Measurements from ENCODE around the gene MRPS7.
"Not testable (repeated sequence)": the region's sequence is repeated elsewhere in the genome, so short reads cannot be mapped to it uniquely, and the experiment has no call there.

MRPS7 gene

DNA sequence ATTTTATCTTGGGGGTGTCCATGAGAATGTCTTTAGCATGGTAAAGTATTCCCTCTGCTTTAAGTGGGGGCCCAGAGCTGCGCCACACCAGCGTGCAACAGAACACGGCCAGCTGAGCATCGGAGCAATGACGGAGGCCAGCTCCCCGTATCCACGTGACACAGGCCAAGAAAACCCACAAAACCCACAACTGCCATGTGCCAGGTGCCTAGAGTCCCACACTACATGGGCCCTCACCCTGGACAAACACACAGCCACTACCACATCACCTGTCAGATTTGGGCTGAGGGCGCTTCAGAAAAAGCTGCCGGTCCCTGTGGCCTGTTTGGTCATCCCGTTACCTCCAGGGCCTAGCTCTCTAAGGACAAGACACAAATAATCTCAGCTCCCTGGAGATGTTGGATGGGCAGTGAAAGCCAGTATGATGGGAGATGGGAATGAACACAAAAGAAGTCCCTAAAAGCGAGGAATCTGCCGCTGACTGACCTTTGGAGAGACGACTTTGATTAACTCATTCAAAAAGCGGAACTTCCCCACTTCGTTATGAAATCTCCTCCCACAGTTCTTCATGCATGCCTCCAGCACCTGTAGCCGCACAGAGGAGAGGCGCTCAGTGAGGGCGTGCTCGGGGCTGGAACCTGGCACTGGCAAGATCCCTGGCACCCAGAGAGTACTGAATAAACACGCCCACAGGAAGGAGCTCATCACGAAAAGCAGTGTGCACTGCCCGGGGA is 17.4 kb upstream of the MRPS7 start:
- DNase-seq, result no peak

DNA sequence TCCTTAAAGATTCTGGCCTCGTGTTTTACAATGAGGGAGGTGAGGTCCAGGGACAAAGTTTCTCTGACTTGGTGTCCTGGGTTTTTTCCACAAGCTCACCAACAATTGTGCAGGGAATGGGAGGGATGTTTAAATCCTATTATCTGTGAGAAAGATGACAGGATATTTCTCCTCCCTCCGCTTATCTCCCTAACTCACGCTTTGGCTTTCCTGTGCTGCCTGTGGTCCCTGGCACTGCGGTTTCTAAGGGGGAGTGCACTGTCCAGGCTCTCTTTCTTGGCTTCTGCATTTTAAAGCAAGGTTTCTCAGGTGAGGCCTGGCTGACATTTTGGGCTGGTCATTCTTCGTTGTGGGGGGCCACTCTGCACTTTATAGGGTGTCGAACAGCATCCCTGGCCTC is 16.7 kb upstream of the MRPS7 start:
- no peak for DNase-seq

DNA sequence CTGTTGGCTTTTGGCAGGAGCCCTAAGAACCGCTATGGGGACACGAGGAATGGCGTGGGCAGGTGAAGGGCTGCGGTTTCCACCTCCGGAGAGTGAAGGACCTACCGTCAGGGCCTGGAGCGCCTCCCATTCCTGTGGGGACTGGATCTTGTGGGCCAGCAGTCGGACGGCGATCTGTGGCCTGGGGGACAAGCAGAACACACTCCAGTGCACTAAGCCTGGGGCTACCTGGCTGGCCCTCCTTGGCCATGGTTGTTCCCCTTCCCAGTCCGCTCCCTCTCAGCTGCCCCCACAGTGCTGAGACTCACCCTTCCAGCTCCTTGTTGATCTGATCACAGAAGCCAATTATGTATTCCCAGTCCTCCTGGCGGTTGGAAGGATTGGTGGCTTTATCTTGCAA is 15.3 kb upstream of the MRPS7 start:
- DNase-seq, result no peak

DNA sequence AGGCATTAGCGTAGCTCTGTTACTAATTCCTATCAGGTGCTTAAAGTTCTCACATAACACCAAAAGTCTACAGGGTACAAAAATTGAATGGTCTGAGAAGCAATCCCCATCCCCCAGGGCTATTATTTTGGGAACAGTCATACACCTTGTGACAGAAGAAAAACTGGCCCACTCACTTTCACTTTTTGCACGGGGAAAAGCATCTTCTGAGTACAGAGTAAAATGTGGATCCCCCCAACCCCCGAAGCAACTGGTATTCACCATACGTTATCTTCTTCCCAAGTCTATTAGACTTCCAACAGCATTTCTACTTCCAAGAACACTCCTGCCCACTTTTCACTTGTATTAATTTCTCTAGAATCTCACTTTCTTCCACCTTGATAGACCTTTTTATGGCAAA is 12.1 kb upstream of the MRPS7 start:
- no peak for DNase-seq

DNA sequence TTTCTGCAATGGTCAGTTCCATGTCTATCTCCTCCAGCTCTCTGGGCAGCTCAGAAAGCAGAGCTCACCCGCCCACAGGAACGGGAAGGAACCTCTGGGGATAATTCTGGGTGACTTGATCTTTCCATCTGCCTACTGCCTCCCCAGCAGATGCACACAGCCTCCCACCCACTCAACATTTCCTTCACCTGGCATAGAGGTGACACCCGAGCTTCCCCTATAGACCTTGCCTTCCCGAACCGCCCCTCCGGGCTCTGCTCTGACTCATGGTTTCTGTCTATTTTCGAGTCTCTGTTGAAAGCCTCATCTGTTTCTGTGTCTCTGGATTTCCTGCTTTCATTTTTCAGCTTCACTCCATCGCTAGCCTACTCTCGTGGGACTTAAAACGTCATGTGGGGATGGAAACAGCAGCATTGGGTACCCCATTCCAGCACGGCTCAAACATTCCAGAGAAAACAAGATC is 11.6 kb upstream of the MRPS7 start:
- DNase-seq, result no peak

DNA sequence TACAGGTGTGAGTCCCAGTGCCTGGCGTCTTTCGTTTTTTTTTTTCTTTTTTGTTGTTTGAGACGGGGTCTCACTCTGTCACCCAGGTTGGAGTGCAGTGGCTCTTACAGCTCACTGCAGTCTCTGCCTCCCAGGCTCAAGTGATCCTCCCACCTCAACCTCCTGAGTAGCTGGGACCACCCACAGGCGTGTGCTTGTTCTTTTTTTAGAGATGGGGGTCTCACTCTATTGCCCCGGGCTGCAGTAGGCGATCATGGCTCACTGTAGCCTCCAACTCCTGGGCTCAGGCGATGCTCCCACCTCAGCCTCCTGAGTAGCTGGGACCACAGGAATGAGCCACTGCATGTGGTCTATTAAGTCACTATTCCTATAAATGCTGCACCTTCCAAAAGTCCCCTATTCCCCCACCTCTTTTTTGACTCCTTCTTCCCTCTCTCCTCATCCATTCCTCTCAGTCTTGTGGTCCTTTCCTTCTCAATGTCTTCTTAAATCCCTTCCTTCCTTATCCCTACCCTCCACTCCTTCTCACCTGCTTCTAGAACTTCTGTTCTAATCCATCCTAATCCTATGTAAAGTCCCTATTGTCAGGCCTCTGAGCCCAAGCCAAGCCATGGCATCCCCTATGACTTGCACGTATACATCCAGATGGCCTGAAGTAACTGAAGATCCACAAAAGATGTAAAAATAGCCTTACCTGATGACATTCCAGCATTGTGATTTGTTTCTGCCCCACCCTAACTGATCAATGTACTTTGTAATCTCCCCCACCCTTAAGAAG is 9.5 kb upstream of the MRPS7 start:
- DNase-seq, result no peak

DNA sequence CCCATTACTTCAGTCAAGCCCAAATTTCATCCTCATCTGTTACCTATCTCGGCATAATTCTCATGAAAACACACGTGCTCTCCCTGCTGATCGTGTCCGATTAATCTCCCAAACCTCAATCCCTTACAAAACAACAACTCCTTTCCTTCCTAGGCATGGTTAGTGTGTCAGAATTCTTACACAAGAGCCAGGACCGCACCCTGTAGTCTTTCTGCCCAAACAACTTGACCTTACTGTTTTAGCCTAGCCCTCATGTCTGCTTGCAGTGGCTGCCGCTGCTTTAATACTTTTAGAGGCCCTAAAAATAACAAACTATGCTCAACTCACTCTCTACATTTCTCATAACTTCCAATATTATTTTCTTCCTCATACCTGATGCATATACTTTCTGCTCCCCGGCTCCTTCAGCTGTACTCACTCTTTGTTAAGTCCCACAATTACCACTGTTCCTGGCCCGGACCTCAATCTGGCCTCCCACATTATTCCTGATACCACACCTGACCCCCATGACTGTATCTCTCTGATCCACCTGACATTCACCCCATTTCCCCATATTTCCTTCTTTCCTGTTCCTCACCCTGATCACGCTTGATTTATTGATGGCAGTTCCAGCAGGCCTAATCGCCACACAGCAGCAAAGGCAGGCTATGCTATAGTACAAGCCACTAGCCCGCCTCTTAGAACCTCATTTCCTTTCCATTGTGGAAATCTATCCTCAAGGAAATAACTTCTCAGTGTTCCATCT is 5.6 kb upstream of the MRPS7 start:
- not testable (repeated sequence) for DNase-seq

DNA sequence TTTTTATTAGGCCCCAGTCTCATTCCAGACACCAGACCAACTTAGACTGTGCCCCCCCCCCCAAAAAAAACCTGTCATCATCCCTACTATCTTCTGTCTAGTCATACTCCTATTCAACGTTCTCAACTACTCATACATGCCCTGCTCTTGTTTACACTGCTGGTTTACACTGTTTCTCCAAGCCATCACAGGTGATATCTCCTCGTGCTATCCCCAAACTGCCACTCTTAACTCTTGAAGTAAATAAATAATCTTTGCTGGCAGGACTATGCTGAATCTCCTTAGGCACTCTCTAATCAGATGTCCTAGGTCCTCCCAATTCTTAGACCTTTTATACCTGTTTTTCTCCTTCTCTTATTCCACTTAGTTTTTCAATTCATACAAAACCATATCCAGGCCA is 4.5 kb upstream of the MRPS7 start:
- not testable (repeated sequence) for DNase-seq

DNA sequence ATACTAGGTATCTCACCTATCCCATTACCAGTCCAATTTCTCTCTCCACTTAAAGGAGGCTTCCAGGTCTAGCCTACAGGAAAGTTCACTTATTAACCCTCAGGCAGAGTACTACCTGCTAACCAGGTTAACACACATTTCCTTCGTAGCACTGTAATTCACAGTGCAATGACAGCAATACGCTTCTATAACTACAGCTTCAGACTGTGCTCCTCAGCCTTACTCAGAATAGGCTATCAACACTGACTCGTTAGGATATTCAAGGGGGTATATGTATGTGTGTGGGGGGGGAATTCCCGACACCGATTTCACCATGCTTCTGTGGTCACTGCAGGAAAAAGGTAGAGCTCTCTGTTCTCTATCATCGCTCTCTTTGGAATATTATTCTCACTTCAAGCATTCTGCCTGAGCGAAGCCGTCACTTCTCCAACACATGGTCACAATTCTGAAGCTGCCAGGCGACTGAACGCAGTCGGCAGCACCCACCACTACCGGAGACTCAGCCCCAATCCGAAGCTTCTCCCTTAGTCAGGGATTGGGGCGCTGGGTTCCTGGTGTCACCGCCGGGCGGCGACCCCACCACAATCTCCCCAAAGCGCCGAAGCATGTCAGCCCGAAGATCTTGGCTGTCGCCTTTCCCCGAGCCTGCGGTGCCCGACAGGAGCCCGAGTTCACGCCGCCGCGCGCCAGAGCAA is 891 bp upstream of the MRPS7 start:
- DNase-seq, result no peak

DNA sequence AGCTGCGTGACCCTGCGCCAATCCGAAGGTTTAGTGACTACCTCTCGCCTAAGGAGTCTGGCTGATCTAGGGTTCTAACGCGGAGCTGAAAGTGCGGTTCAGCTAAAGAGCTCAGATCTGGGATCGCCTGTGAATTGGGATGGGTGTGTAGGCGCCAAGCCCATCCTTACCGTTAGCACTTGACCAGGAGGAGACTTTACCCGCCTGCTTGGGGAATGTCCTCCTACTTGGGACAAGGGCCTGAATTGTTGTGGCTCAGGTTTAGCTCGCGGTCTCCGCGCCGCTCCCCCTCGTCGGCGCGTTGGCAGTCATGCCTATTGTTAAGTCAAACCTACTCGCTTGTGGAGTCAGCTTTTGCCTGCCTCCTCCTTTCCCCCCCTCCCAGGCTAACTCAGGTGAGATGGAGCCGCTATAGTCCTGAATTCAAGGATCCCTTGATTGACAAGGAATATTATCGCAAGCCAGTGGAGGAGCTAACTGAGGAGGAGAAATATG is 480 bp downstream of the MRPS7 start:
- peak; percentile 61 for DNase-seq

DNA sequence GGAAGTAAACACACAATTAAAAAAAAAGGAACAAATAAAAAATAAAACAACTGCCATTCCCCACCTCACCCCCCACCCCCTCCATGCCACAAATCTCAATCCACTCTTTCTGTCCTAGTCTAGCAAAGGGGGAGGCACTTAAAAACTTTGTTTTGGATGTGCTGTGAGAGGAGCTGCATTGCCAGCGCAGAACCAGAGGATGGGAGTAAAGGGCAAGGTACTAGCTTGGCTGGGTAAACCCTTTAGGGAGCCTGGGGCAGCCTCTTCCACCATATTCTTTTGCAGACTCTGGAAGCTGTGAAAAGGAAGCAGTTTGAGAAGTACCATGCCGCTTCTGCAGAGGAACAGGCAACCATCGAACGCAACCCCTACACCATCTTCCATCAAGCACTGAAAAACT is 1.4 kb downstream of the MRPS7 start:
- no peak for DNase-seq

DNA sequence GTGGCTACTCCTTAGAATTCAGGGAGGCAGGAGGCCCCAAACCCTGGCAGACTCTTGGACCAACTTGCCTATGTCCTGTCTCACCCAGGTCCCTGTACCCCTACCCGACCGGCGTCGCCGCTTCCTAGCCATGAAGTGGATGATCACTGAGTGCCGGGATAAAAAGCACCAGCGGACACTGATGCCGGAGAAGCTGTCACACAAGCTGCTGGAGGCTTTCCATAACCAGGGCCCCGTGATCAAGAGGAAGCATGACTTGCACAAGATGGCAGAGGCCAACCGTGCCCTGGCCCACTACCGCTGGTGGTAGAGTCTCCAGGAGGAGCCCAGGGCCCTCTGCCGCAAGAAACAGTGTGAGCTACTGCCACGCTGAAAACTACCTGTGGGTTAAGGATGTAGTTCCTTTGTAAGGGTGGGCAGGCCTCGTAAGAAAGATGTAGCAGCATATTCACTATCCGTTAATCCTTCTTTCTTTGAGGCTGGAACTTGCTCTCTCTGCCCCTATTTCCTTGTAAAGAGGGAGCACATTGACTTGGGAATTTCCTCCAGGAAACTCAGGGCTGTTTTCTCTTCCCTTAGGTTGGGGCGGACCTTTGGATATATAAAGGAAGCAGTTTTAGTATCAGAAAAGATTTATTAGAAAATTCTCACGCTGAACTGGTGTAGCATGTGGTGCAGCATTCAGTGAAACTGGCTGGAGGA is 4.1 kb downstream of the MRPS7 start:
- DNase-seq, result no peak

DNA sequence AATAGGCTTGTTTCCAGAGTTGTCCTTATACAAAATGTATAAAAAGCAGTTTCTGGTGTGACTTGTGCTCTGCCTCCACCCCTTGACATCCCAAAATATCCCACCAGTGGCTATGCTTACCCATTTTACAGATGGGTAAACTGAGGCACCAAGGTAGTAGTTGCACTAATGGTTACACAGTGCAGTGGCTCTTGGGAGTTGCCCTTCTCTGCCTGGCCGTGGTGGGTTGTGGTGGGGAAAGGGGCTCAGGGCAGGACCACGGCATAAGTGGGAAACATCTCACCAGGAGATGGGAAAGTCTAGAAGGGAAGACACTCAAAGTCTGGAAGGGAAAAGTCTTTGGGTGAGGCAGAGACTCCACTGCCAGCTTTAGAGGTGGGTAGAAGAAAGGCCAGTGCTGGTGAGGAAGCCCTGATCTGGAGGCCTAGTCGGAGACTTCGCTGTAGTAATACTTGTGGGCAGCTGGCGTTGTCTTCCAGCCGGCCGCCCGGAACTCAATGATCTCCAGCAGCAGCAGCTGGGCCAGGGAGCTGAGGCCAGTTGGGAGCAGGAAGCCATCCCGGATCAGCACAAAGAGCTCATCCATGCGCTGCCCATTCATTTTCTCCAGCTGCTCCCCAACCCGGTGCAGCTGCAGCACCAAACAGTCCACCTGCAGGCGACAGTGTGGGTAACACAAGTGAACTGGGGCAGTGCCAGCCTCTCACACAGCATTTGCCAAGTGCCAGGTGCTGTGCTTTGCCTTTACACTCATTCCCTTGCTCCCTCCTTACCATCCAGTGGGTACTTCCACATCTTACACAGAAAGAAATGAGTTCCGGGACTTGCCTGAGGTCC is 4.9 kb downstream of the MRPS7 start:
- no peak for DNase-seq

DNA sequence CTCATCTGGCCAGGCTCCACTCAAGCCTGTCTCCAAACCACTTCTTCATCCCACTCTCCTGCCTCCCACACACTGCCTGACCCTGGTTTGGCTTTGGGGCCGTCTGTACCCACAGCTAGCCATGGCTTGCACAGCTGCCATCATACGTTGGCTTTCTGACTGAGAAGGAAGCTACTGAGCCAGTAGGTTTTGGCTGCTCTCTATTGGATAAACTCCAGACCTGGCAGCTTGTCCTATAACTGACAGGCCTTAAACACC is 5.4 kb downstream of the MRPS7 start:
- DNase-seq, result no peak

DNA sequence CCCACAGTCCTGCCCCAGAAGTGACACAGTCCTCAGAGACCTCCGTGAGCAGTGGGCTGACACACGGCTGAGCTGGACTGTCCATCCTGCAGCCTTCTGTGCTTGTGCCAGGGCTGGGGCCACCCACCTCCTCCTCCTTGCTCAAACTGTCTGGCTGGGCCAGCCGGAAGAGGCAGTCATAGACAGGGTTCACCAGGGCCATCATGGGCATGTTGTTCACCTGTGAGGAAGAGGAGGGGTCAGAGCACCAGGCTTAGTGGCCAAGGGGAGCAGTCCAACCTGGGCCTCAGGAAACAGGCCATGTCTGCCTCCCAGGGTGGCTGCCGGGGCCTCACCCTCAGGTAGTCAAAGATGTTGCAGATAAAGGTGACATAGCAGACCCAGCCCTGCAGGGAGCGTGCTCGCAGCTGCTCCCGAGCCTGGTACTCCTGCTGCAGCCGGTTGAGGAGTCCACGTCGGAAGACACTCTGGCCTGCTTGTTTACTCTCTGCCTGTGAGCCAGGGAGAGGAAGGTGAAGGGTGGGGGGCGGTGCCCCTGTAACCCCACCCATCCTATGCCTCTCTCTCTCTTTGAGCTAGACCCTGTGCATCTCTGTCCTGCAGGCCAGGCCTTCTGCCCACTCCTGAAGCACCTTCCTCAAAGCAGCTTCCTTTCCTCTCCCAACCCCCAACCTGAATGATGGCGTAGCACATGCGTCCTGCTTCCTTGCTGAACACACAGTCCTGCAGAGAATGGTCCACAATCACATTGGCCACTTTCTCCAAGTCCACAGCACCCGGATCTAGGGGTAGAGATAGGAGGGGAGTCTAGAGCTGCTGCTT is 5.9 kb downstream of the MRPS7 start:
- no peak for DNase-seq

DNA sequence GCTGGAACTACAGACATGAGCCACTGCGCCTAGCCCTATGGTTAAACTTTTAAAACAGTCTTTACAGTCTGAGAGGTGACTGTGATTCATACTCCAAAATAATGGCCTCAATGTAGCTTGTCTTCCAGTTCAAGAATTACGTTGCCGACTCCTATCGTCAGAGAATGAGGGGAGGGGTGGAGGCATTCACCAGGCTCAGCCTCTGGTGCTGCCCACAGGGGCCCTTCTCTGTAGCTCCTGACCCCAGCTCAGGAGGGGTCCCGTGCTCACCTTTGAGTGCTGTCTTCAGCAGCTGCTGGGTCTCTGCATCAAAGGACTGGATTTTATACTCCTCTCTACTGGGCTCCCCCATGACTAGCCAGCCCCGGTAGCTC is 8.2 kb downstream of the MRPS7 start:
- DNase-seq, result peak; percentile 61

DNA sequence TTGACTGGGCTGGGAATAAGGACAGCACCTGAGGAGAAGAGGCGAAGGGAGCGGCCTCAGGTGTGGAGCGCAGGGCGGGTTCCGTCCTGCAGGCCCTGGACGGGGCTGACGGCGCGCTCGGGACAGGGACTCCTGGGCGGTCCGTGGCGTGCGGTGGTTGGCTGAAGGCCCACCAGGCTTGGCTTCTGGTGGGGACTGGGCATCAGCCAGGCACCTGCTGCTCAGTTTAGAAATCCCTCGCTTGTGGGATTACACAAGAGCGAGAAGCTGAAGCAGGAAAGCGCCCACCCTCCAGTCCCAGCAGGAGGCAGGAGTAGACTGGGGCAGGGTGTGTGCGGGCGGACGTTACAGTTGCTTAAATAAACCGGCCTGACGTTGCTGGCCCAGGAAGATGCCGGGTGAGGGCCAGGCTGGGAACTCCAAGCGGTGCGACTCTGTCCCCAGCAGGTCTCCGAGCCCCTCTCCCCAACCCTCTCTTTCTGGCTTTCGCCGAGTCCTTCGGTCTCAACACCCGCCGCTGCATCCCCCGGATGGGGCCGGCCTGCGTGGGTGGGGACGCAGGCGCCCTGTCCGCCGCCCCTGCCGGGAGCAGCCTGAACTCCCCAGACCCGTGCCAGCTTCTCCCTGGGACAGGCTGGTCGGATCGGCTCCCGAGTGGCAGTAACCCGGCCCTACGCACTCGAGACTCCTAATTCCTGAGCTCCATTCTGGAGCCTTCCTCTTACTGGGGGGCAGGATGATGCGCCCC is 8.7 kb downstream of the MRPS7 start:
- DNase-seq, result peak; percentile 61

DNA sequence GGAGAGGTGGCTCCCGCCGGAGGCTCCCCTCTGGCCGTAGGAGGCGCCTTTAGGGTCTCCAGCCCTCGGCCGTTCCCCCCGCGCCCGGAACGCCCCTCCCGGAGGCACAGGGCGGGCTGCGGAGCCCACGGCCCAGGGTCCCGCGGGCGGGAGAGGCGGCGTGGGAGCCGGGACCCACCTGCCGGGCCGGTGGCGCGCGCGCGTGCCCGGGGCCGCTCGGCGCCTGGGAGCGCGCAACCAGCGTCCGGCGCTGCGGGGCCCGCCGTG is 9.2 kb downstream of the MRPS7 start, which contains the start of gene MIF4GD:
Gene MIF4GD (minus strand): TSS at position 266 of the 267 bp plus-strand sequence. CDS start 1,036 bp downstream, outside the sequence.
- DNase-seq, result no peak

DNA sequence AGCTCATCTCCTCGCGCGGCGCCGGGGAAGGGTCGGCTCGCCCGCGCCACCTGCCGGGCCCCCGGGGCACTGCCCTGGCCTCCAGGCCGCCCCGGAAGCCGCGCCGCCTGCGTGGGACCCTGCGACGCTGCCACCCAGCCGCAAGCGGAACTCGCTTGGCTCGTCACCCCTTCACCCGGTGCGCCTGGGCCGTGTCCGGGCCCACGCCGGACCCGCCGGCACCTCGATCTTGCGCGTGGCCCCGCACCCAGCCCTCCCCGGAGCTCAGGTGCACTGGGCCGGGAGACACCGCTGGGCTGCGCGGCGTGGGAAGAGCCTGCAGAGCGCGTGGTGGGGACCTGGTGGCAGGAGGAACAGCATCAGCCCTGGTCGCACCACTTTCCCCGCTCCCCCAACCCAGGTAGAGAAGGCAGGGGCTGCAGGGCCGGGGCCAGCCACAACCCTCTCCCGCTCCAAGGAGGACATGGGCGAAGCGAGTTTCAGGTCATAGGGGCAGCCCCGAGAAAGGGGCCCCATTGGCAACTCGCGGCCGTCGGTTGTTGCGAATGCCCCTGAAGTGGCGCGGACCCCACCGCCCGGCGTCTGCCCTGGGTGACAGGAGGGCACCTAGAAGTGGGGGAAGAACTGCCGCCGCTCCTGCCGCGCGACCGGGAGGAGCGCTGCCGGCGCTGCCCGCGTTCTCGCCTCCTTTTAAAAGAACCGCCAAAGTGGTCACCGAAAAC is 9.7 kb downstream of the MRPS7 start:
- peak; percentile 49 for DNase-seq
